ENCODE data around the gene DKK1. TPM values are rescaled to one million over a fixed set of nuclear protein-coding genes. Genes with fewer than 3 reads are reported as not detected.

The DKK1 gene
- total and polyA plus RNA-seq, 2 of the 13 experiments (the other 11 are each of a cell fraction or from before 2014, with no cell fraction given) = 123 to 262 TPM

- TF ChIP-seq LRRFIP1 (CRISPR knock-in tag; conservative IDR thresholded peaks at IDR 0.05) (no peak), ZNF432 (CRISPR knock-in tag; IDR thresholded peaks at IDR 0.05; ENCODE audit: borderline replicate concordance) (no peak), TEAD3 (CRISPR knock-in tag; optimal IDR thresholded peaks at IDR 0.05; ENCODE audit: borderline replicate concordance) (no peak), ZNF331 (CRISPR knock-in tag; IDR thresholded peaks at IDR 0.05) (peak; percentile 17; the same call in 1 of the 2 replicates), JUNB (CRISPR knock-in tag; IDR thresholded peaks at IDR 0.05; ENCODE audit: borderline replicate concordance) (no peak), ZNF564 (CRISPR knock-in tag; IDR thresholded peaks at IDR 0.05) (no peak), REST (IDR thresholded peaks at IDR 0.05; ENCODE audit: borderline replicate concordance in 1 of 2, low read depth in 1 of 2, low read length in 2 of 2) (no peak), THAP7 (CRISPR knock-in tag; IDR thresholded peaks at IDR 0.05) (no peak), ZNF790 (CRISPR knock-in tag; IDR thresholded peaks at IDR 0.05; ENCODE audit: borderline replicate concordance) (no peak), RFXAP (CRISPR knock-in tag; IDR thresholded peaks at IDR 0.05; ENCODE audit: borderline replicate concordance) (peak; percentile 52; the same call in 1 of the 2 replicates), ZBTB37 (CRISPR knock-in tag; IDR thresholded peaks at IDR 0.05) (no peak), ZNF329 (CRISPR knock-in tag; IDR thresholded peaks at IDR 0.05; ENCODE audit: low read depth) (no peak), ZNF563 (CRISPR knock-in tag; IDR thresholded peaks at IDR 0.05) (peak; percentile 68), MXD4 (CRISPR knock-in tag; IDR thresholded peaks at IDR 0.05) (no peak), ZNF747 (CRISPR knock-in tag; IDR thresholded peaks at IDR 0.05; ENCODE audit: borderline replicate concordance) (no peak), ZNF496 (CRISPR knock-in tag; IDR thresholded peaks at IDR 0.05; ENCODE audit: insufficient replicate concordance) (no peak), KDM2A (CRISPR knock-in tag; IDR thresholded peaks at IDR 0.05; ENCODE audit: borderline replicate concordance, low read depth) (peak; percentile 77), ZSCAN21 (CRISPR knock-in tag; IDR thresholded peaks at IDR 0.05; ENCODE audit: borderline replicate concordance) (no peak; the same call in 1 of the 2 replicates), GATAD2A (CRISPR knock-in tag; IDR thresholded peaks at IDR 0.05) (peak; percentile 32)
Observed at GRCh38 chr10:52308251-52309031, 5.6 kb upstream of the DKK1 start (continued).

Data from HepG2 (cell line).